ENCODE data around the gene TECPR2.

DNA sequence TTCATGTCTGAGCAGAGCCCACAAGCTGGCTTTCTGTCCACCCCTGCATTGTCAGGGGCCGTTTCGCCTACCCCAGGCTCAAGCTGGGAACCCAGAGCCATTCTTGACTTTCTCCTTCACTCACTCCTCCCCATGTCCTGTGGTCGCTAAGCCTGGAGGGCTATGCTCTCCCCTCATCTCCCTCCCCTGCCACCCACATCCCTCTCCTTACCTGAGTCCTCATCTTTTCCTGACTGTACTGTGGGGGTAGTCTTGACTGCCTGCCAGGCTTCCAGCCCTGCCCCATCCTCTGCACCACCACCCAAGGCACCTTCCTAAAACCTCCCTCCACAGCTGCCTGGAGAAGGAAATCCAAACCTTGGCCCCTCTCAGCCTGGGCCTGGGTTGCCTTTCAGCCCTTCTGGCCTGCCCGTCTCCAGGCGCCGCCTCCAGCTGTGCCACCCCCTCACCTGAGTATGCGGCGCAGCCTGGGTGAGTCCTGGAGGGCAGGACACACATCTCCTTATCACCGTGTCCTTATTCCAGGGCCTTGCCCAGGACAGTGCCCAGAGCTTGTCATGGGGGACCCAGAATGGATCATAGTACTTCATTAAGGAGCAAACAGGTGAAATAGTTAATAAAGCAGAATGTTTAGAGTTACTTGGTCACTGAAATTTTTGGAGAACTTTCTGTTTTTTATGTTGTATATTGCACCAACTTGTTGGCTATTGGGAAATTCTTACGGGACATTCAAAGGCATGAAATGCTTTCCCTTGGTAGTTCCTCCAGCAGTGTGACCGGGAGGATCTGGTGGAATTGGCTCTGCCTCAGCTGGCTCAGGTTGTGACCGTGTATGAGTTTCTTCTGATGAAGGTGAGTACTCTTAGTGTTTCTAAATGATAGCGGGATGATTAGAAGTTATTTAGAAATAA, 28.7 kb upstream of the TECPR2 start:
- TF ChIP-seq POLR2A (IDR thresholded peaks at IDR 0.05) (no peak), POLR2AphosphoS5 (IDR thresholded peaks at IDR 0.05) (peak in 1 of 3 donors; percentile 26)
- TF ChIP-seq, protein P1, sequence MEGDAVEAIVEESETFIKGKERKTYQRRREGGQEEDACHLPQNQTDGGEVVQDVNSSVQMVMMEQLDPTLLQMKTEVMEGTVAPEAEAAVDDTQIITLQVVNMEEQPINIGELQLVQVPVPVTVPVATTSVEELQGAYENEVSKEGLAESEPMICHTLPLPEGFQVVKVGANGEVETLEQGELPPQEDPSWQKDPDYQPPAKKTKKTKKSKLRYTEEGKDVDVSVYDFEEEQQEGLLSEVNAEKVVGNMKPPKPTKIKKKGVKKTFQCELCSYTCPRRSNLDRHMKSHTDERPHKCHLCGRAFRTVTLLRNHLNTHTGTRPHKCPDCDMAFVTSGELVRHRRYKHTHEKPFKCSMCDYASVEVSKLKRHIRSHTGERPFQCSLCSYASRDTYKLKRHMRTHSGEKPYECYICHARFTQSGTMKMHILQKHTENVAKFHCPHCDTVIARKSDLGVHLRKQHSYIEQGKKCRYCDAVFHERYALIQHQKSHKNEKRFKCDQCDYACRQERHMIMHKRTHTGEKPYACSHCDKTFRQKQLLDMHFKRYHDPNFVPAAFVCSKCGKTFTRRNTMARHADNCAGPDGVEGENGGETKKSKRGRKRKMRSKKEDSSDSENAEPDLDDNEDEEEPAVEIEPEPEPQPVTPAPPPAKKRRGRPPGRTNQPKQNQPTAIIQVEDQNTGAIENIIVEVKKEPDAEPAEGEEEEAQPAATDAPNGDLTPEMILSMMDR (IDR thresholded peaks at IDR 0.05 in 8 of 11, conservative IDR thresholded peaks at IDR 0.05 in 3 of 11), result no peak

Data from spleen (tissue), 7 donors.